CD4-positive, alpha-beta T cell (primary cell): Measurements from ENCODE around the gene MINDY1. TPM values are rescaled to one million over a fixed set of nuclear protein-coding genes. Genes with fewer than 3 reads are reported as not detected.

Experiments used
- ATAC-seq: fragments of 200-7000 bp; cut with Tn5 transposase; one replicate; pipeline ENCODE4 v1.10.0; 2022; ENCODE audit warnings: mild to moderate bottlenecking; ENCODE audit not compliant: poor library complexity
- CTCF ChIA-PET: fragments of 350-600 bp; sonication (Branson Sonifier 250); formaldehyde crosslinking; loops from one replicate; lab custom pipeline; 2021; ENCODE audit warnings: antibody characterized with exemption, inconsistent platforms; lab: Charles Lee
- POLR2A ChIA-PET: fragments of 350-600 bp; sonication (Branson Sonifier 250); formaldehyde crosslinking; loops from one replicate; lab custom pipeline; 2021; ENCODE audit warnings: antibody characterized with exemption, inconsistent platforms; lab: Charles Lee
- DNase-seq, 14 experiments: peaks; one replicate each; pipeline ENCODE4 v3.0.0-alpha.2; 2013 to 2020; ENCODE audit warnings: mixed read lengths in 2 of 14
- H3K27ac ChIP-seq, 2 donors: one replicate each; pipeline versions ENCODE4 v1.5.1 to v1.7.0; 2013; ENCODE audit warnings: low read length in 2 of 2, low read depth in 1 of 2, mild to moderate bottlenecking in 1 of 2
- H3K27me3 ChIP-seq, 2 experiments: 1 replicate in 1 of 2; 2 replicates in 1 of 2; pipeline versions ENCODE4 v1.6.1 to v1.7.0; 2013; ENCODE audit warnings: low read length in 2 of 2, control low read depth in 1 of 2, mild to moderate bottlenecking in 1 of 2, moderate library complexity in 1 of 2; ENCODE audit not compliant: insufficient read depth in 2 of 2, control insufficient read depth in 1 of 2
- H3K36me3 ChIP-seq: one replicate; pipeline ENCODE4 v1.6.1; 2013; ENCODE audit warnings: low read length, control low read depth; ENCODE audit not compliant: insufficient read depth
- H3K4me1 ChIP-seq: one replicate; pipeline ENCODE4 v1.6.1; 2013; ENCODE audit warnings: low read length, control low read depth; ENCODE audit not compliant: insufficient read depth
- H3K4me3 ChIP-seq: one replicate; pipeline ENCODE4 v1.5.1; 2013; ENCODE audit warnings: mild to moderate bottlenecking, low read length, moderate library complexity
- H3K9me3 ChIP-seq, 2 experiments: 1 replicate in 1 of 2; 2 replicates in 1 of 2; pipeline versions ENCODE4 v1.6.1 to v1.7.0; 2013; ENCODE audit warnings: low read length in 2 of 2, mild to moderate bottlenecking in 2 of 2, control low read depth in 1 of 2, moderate library complexity in 1 of 2; ENCODE audit not compliant: control insufficient read depth in 1 of 2, insufficient read depth in 1 of 2
- H3K27ac Mint-ChIP-seq: one replicate; pipeline ENCODE4 v1.8.0; 2020; ENCODE audit warnings: mixed read lengths
- H3K27me3 Mint-ChIP-seq: one replicate; pipeline ENCODE4 v1.8.0; 2021; ENCODE audit warnings: mixed read lengths
- H3K36me3 Mint-ChIP-seq: one replicate; pipeline ENCODE4 v1.8.0; 2021; ENCODE audit warnings: low read depth, mixed read lengths
- H3K4me1 Mint-ChIP-seq: one replicate; pipeline ENCODE4 v1.8.0; 2021; ENCODE audit warnings: low read depth, mixed read lengths
- H3K4me3 Mint-ChIP-seq: one replicate; pipeline ENCODE4 v1.8.0; 2020; ENCODE audit warnings: mild to moderate bottlenecking, mixed read lengths
- H3K9me3 Mint-ChIP-seq: one replicate; pipeline ENCODE4 v1.8.0; 2020; ENCODE audit warnings: mixed read lengths
- intact Hi-C, 2 experiments: fragments of 100-400 bp; cut with DNase I in 1 of 2; cut with micrococcal nuclease in 1 of 2; formaldehyde crosslinking; loops; one replicate each; pipeline versions ENCODE4 v1.15.1 to v1.9.0; 2023 to 2025; cut with DNase I, micrococcal nuclease
- total RNA-seq, 174 experiments: library from RNA in 2 of 174; stranded (reverse) in 2 of 174; gene quantifications; one replicate each; pipeline ENCODE4 v1.2.3 and lab custom pipeline; 2021 to 2026
- TF ChIP-seq, protein P1 (sequence below): fragments of 200-600 bp; IDR thresholded peaks from one replicate; pipeline ENCODE4 v1.8.0; 2022; ENCODE audit warnings: antibody characterized with exemption, mild to moderate bottlenecking

Gene MINDY1
- total RNA-seq, 2 experiments from 2014 or later, result 7.8 to 9.2 TPM

DNA sequence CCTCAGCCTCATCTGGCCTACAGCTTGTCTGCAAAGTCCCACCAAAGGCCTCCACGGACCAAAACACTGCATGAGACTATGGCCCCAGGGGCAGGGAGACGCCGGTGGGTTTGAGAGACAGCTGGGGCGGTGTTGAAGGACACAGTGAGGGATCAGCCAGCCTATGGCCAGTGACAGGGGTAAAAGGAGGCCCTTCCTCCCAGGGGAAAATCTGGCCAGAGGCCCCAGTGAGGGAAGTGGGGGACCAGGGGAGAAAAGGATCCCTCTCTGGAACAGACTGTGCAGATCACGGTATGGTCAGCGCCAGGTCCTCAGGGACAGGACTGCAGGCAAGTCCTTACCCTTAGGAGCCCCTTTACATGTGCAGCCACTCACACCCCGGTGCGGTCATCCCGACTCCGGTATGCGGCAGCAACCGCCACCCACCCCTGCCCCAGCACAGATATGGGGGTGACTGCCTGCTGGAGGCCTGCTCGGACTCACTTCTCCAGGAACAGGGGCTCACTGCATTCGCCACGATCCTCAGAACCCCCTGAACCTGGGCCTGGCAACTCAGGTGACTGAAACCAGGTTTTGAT lies 33.4 kb downstream of the MINDY1 start:
- peaks cover 66% of the 10 kb centered on the region for H3K4me1 Mint-ChIP-seq
- peak overlapping the region; percentile 92 for H3K27ac Mint-ChIP-seq
- no peaks in the 10 kb centered on the region for H3K27me3 ChIP-seq
- no peak for ATAC-seq
- H3K36me3 Mint-ChIP-seq, result peaks cover 28% of the 10 kb centered on the region
- peak overlapping the region; percentile 88 for H3K4me3 ChIP-seq
- no peaks in the 10 kb centered on the region for H3K9me3 ChIP-seq
- CTCF ChIA-PET, result interaction anchor here (1.2 to 1.5 kb wide), 2 partner anchors 22 to 33 kb away, joined by 4 to 6 read pairs; no protein-coding TSS in a partner anchor
- no peaks in the 10 kb centered on the region for H3K9me3 Mint-ChIP-seq
- peak overlapping the region; percentile 65 to 79 for H3K27ac ChIP-seq
- TF ChIP-seq, protein P1, sequence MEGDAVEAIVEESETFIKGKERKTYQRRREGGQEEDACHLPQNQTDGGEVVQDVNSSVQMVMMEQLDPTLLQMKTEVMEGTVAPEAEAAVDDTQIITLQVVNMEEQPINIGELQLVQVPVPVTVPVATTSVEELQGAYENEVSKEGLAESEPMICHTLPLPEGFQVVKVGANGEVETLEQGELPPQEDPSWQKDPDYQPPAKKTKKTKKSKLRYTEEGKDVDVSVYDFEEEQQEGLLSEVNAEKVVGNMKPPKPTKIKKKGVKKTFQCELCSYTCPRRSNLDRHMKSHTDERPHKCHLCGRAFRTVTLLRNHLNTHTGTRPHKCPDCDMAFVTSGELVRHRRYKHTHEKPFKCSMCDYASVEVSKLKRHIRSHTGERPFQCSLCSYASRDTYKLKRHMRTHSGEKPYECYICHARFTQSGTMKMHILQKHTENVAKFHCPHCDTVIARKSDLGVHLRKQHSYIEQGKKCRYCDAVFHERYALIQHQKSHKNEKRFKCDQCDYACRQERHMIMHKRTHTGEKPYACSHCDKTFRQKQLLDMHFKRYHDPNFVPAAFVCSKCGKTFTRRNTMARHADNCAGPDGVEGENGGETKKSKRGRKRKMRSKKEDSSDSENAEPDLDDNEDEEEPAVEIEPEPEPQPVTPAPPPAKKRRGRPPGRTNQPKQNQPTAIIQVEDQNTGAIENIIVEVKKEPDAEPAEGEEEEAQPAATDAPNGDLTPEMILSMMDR, result no peak
- peak overlapping the region; percentile 92 for H3K4me3 Mint-ChIP-seq
- POLR2A ChIA-PET, result interaction anchor here (0.7 to 2.2 kb wide), 15 partner anchors 10 to 411 kb away, joined by 3 to 11 read pairs (median 3); partner anchors contain the start of genes CDC42SE1, ENSA, GOLPH3L and MINDY1
- peaks cover 73% of the 10 kb centered on the region for H3K4me1 ChIP-seq
- H3K27me3 Mint-ChIP-seq, result no peaks in the 10 kb centered on the region
- peaks cover 8% of the 10 kb centered on the region for H3K36me3 ChIP-seq
- peak in 3 of 14 experiments; percentile 6 to 44 (median 7) for DNase-seq
- intact Hi-C loops, result loop anchor here (2.0 to 10.0 kb wide), 3 partner anchors 49 to 719 kb away; partner anchors contain the start of gene CA14 (in 1 of the 2)

DNA sequence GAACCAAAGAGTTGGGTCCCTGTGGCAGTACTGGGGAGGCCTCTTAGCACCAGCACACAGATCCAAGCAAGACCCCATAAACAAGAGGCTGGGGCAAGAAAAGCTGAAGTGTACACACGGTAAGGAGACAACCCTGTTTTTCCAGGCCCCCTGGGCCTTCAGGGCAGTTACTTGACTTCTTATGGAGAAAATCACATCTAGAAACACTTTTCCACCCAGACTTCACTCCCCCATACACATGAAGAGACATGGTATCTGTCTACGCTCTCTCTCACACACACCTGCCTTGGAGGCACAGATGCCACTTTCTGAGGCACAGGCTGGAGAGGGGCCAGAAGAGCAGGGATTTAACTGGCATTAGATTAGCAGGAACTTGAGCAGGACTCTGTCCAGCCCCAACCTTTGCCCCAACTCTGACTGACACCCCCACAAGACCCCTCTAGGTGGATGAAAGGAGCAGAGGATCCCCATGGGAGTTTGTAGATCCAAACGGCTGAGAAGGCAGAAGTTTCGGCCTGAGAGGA lies 34.2 kb downstream of the MINDY1 start:
- ATAC-seq (no peak), DNase-seq (no peak)
- no peaks in the 10 kb centered on the region for H3K9me3 ChIP-seq
- no peaks in the 10 kb centered on the region for H3K27me3 Mint-ChIP-seq
- TF ChIP-seq, protein P1, result no peak
- H3K27ac Mint-ChIP-seq, result peak overlapping the region; percentile 92
- H3K4me3 ChIP-seq, result peak overlapping the region; percentile 88
- no peaks in the 10 kb centered on the region for H3K27me3 ChIP-seq
- peaks cover 17% of the 10 kb centered on the region for H3K36me3 ChIP-seq
- H3K4me1 ChIP-seq, result peaks cover 65% of the 10 kb centered on the region
- no peaks in the 10 kb centered on the region for H3K9me3 Mint-ChIP-seq
- peaks cover 63% of the 10 kb centered on the region for H3K4me1 Mint-ChIP-seq
- intact Hi-C loops, result loop anchor here (2.0 to 10.0 kb wide), 3 partner anchors 48 to 718 kb away; partner anchors contain the start of gene CA14 (in 1 of the 2)
- peak overlapping the region; percentile 92 for H3K4me3 Mint-ChIP-seq
- ChIA-PET CTCF (interaction anchor here (0.6 kb wide), 1 partner anchor 39 kb away, joined by 3 read pairs; no protein-coding TSS in a partner anchor), POLR2A (no interaction called here)
- H3K36me3 Mint-ChIP-seq, result peaks cover 37% of the 10 kb centered on the region
- H3K27ac ChIP-seq, result peak overlapping the region; percentile 59 to 79

DNA sequence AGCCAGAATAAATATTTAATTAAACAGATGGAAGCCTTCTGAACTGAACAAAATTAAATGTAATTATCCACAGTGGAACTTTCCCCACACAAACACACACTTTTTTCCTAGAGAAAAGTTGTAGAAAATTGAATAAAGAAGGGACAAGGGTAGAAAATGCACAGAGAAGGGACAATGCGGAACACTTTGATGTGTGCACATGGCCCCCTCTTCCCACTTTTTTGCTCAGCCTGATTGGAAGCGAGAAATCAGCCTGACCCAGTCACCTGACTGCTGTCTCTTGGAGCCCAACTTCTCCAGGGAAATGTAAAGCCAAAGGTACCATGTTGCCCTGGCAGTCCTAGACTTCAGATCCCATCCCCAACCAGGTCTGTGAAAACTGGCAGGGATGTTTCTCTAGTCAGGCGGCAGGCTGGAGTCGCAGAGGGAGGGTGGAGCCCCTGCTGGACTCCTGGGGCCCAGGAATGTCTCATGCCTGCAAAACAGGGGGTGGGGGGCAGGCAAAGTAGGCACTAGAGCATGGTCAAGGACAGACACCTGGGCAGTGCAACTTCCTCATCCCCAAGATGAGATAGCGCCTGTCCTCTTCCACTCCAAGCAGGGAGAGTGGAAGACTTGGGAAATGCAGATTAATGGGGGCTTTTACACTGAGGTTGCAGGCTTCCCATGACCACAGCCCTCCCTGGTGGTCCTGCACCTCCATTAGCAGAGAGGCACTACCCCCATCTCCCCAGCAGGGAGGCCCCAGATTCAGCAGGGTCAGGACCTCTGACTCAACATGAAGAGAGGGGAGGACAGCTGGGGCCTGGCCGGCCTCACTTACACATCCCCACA lies 34.9 kb downstream of the MINDY1 start:
- Mint-ChIP-seq H3K4me3 (peak overlapping the region; percentile 92), H3K27me3 (no peaks in the 10 kb centered on the region), H3K27ac (peak overlapping the region; percentile 92), H3K4me1 (peaks cover 56% of the 10 kb centered on the region), H3K9me3 (no peaks in the 10 kb centered on the region), H3K36me3 (peaks cover 44% of the 10 kb centered on the region)
- Histone ChIP-seq H3K4me1 (peaks cover 58% of the 10 kb centered on the region), H3K36me3 (peaks cover 23% of the 10 kb centered on the region), H3K4me3 (no peak overlapping the region), H3K27me3 (no peaks in the 10 kb centered on the region), H3K27ac (peak overlapping the region; percentile 43 to 59), H3K9me3 (no peaks in the 10 kb centered on the region)
- DNase-seq, result no peak
- TF ChIP-seq, protein P1, result no peak
- ChIA-PET POLR2A (no interaction called here), CTCF (interaction anchor here (0.6 kb wide), 1 partner anchor 38 kb away, joined by 3 read pairs; no protein-coding TSS in a partner anchor)
- intact Hi-C loops, result loop anchor here (2.0 to 10.0 kb wide), 3 partner anchors 47 to 717 kb away; partner anchors contain the start of gene CA14 (in 1 of the 2)
- no peak for ATAC-seq
